Activated T-helper 1 cell treated with Interleukin-2 at 50 U/mL for 16 hours (primary cell): ENCODE measurements around the gene PCDHB6.
"Not testable (repeated sequence)": the region's sequence is repeated elsewhere in the genome, so short reads cannot be mapped to it uniquely, and the experiment has no call there.

Source experiments
- DNase-seq: peaks from one replicate; pipeline ENCODE4 v3.0.0-alpha.2; 2020; ENCODE audit warnings: low read depth

PCDHB6 gene

DNA sequence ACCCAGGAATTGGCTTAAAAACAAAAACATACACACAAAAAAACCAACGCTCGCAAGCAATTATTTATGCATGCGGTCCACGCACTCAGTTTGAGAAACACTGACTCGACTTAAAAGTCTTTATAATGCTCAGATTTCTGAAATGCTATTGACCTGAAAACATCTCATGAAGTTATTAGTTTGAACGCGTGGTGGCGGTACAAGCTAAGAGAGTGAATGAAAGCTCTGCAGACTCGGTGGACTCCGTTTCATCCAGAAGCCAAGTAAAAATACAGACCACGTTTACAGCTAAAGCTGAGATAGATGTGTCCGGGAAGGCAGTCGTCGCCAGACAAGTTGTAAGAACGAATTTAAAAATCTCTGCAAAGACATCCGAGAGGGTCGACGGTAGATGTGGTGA lies at the start of gene PCDHB6:
Gene PCDHB6, plus strand, starts transcription at position 246 of the 400 bp plus-strand sequence. CDS start 201 bp downstream, outside the sequence.
- DNase-seq, result no peak

DNA sequence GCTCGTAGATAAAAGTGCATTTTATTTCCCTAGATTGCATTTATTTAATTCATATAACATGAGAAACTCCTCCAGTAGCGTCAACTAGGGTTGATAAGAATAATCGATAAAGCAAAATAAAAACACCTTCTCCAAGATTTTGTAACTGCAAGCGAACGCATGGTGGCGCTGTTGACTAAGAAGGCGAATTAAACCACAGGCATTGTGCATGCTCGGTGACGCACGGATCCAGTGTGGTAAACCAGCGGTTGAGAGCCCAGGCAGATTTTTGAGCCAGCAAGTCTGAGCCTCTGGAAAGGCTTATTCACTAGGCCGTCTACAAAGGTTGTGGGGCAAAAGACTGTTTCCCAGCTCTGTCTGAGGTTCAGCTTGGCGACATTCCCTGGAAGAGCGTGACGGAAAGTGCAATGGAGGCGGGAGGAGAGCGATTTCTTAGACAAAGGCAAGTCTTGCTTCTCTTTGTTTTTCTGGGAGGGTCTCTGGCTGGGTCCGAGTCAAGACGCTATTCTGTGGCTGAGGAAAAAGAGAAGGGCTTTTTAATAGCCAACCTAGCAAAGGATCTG lies 49.5 kb upstream of the PCDHB6 start, which contains the start of gene PCDHB3:
Gene PCDHB3, plus strand, starts transcription at position 231 of the 563 bp plus-strand sequence. Its CDS starts 177 bp downstream, at position 408.
- DNase-seq, result no peak

DNA sequence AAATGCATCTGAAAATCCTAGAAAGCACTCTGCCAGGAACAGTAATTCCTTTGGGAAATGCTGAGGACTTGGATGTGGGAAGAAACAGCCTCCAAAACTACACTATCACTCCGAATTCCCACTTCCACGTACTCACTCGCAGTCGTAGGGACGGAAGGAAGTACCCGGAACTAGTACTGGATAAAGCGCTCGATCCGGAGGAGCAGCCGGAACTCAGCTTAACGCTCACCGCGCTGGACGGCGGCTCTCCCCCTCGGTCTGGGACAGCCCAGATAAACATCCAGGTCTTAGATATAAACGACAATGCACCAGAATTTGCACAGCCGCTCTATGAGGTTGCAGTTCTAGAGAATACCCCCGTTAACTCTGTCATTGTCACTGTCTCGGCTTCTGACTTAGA lies 48.8 kb upstream of the PCDHB6 start:
- DNase-seq, result no peak

DNA sequence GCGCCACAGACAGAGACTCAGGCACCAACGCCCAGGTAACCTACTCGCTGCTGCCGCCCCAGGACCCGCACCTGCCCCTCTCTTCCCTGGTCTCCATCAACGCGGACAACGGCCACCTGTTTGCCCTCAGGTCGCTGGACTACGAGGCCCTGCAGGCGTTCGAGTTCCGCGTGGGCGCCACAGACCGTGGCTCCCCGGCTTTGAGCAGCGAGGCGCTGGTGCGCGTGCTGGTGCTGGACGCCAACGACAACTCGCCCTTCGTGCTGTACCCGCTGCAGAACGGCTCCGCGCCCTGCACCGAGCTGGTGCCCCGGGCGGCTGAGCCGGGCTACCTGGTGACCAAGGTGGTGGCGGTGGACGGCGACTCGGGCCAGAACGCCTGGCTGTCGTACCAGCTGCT lies 47.8 kb upstream of the PCDHB6 start:
- not testable (repeated sequence) for DNase-seq

DNA sequence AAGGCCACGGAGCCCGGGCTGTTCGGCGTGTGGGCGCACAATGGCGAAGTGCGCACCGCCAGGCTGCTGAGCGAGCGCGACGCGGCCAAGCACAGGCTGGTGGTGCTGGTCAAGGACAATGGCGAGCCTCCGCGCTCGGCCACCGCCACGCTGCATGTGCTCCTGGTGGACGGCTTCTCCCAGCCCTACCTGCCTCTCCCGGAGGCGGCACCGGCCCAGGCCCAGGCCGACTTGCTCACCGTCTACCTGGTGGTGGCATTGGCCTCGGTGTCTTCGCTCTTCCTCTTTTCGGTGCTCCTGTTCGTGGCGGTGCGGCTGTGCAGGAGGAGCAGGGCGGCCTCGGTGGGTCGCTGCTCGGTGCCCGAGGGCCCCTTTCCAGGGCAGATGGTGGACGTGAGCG lies 47.4 kb upstream of the PCDHB6 start:
- DNase-seq, result not testable (repeated sequence)

DNA sequence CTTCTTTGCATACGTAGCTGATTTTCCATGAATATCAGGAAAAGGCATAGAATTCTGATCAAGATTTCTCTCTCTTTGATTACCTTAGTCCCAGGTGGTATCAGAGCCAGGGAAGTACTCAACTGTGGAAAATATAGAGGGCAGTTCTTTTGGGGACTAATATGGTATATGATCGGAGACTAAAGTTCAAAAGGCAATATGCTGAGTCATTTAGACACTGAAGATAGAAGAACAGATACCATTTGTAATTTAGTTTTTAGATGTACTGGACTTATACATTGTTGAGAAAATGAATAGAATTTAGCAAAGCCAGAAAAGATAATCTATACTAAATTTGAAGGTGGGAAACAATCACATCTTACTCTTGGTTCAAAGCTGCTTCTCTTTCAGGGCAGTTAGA lies 44.5 kb upstream of the PCDHB6 start:
- DNase-seq, result no peak

DNA sequence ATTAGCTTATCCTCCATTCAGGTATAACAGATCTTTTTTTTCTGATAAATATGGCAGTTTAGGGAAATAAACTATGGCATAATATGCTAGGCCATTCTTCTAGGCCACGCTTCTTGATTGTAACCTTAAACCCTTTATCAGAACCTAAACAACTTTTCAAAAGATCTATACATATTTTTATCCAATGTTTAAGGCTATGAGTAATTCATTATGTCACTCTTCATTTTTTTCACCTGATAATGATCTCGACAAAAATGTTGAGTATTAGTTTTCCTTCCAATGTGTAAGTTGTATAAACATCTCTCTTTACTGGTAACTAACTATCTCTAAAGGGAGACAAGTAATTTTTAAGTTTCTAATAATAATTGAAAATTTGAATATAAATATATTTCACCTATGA lies 30.6 kb upstream of the PCDHB6 start:
- no peak for DNase-seq

DNA sequence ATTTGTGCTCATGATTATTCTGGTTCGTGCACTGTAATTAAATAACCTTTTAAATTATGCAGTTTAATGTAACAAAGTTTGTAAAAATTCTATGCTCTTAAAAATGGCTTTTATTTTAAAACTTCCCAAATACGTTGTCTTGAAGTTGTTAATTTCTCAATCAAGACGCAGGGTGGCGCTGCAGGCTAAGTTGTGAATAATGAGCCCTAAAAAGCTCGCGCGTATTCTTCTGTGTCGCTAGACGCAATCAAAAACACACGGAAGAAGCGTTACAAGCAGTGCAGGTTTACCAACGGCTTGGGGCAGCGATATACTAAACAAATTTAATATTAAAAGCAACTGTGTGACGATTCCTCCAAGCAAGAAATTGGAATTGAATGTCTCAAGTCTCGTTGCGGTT lies 28.3 kb upstream of the PCDHB6 start, which contains the start of gene PCDHB4:
Gene PCDHB4, plus strand, starts transcription at position 256 of the 400 bp plus-strand sequence. CDS start 181 bp downstream, outside the sequence.
- DNase-seq, result no peak

DNA sequence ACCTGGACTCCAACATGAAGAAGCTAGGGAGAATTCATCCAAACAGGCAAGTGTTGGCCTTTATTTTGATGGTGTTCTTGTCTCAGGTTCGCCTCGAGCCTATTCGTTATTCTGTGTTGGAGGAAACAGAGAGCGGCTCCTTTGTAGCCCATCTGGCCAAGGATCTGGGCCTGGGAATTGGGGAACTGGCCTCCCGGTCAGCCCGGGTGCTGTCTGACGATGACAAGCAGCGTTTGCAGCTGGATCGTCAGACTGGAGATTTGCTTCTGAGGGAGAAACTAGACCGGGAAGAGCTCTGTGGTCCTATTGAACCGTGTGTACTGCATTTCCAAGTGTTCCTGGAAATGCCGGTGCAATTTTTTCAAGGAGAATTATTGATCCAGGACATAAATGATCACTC lies 27.9 kb upstream of the PCDHB6 start:
- no peak for DNase-seq

DNA sequence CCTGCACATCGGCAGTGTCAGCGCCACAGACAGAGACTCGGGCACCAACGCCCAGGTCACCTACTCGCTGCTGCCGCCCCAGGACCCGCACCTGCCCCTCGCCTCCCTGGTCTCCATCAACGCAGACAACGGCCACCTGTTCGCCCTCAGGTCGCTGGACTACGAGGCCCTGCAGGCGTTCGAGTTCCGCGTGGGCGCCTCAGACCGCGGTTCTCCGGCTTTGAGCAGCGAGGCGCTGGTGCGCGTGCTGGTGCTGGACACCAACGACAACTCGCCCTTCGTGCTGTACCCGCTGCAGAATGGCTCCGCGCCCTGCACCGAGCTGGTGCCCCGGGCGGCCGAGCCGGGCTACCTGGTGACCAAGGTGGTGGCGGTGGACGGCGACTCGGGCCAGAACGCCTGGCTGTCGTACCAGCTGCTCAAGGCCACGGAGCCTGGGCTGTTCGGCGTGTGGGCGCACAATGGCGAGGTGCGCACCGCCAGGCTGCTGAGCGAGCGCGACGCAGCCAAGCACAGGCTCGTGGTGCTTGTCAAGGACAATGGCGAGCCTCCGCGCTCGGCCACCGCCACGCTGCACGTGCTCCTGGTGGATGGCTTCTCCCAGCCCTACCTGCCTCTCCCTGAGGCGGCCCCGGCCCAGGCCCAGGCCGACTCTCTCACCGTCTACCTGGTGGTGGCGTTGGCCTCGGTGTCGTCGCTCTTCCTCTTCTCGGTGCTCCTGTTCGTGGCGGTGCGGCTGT lies 26.3 kb upstream of the PCDHB6 start:
- not testable (repeated sequence) for DNase-seq

DNA sequence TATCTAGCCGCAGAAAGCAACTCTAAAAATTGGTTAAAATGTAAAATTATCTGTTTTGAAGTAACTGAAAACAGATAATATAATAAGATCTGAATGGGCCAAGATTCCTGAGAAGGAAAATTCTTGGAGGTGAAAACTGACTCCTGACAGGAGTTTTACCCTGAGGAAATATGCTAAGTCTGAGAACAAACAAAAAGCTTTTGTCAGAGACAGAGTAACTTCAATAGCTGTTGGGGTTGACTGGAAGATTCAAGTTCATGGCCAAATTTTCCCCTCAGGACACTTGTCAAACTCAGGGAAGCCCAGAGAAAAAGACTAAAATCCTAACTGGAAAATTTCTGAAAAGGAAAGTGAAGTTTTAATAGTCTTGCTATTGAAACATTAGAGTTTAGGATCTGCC lies 22.6 kb upstream of the PCDHB6 start:
- DNase-seq, result no peak

DNA sequence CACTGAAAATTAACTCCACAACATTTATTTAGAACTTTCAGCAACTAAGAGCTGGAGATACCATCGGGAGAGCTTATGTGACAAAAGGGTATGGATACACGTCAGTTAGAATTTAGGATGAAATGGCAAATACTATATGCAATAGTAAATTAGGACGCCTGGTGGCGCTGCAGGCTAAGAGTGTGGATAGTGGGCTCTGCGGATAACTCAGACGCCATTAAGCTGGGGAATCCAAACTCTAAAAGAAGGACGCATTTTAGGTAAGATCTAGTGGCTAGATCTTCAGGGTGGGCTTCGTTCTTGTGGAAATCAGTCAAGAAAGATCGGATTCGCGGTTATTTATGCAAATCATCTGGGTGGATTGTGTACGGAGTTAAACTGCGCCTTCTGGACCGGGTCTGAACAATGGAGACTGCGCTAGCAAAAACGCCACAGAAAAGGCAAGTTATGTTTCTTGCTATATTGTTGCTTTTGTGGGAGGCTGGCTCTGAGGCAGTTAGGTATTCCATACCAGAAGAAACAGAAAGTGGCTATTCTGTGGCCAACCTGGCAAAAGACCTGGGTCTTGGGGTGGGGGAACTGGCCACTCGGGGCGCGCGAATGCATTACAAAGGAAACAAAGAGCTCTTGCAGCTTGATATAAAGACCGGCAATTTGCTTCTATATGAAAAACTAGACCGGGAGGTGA lies 14.7 kb upstream of the PCDHB6 start, which contains the start of gene PCDHB5:
Gene PCDHB5, plus strand, starts transcription at position 177 of the 688 bp plus-strand sequence. Its CDS starts 229 bp downstream, at position 406.
- DNase-seq, result no peak

DNA sequence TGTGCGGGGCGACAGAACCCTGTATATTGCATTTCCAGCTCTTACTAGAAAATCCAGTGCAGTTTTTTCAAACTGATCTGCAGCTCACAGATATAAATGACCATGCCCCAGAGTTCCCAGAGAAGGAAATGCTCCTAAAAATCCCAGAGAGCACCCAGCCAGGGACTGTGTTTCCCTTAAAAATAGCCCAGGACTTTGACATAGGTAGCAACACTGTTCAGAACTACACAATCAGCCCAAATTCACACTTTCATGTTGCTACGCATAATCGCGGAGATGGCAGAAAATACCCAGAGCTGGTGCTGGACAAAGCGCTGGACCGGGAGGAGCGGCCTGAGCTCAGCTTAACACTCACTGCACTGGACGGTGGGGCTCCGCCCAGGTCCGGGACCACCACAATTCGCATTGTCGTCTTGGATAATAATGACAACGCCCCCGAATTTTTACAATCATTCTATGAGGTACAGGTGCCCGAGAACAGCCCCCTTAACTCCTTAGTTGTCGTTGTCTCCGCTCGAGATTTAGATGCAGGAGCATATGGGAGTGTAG lies 14.1 kb upstream of the PCDHB6 start:
- DNase-seq, result no peak

DNA sequence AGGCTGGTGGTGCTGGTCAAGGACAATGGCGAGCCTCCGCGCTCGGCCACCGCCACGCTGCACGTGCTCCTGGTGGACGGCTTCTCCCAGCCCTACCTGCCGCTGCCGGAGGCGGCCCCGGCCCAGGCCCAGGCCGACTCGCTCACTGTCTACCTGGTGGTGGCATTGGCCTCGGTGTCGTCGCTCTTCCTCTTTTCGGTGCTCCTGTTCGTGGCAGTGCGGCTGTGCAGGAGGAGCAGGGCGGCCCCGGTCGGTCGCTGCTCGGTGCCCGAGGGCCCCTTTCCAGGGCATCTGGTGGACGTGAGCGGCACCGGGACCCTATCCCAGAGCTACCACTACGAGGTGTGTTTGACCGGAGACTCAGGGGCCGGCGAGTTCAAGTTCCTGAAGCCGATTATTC lies 12.5 kb upstream of the PCDHB6 start:
- DNase-seq, result not testable (repeated sequence)

DNA sequence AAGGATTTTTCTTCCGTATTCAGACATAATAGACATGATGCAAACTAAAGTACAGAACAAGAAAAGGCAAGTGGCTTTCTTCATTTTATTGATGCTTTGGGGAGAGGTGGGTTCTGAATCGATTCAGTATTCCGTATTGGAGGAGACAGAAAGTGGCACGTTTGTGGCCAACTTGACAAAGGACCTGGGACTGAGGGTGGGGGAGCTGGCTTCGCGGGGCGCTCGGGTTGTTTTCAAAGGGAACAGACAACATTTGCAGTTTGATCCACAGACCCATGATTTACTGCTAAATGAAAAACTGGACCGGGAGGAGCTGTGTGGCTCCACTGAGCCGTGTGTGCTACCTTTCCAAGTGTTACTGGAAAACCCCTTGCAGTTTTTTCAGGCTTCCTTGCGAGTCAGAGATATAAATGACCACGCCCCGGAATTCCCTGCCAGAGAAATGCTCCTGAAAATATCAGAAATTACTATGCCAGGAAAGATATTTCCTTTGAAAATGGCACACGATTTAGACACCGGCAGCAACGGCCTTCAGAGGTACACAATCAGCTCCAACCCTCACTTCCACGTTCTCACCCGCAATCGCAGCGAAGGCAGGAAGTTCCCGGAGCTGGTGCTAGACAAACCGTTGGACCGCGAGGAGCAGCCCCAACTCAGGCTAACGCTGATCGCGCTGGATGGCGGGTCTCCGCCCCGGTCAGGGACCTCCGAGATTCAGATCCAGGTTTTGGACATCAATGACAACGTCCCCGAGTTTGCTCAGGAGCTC lies 551 bp downstream of the PCDHB6 start:
- no peak for DNase-seq

DNA sequence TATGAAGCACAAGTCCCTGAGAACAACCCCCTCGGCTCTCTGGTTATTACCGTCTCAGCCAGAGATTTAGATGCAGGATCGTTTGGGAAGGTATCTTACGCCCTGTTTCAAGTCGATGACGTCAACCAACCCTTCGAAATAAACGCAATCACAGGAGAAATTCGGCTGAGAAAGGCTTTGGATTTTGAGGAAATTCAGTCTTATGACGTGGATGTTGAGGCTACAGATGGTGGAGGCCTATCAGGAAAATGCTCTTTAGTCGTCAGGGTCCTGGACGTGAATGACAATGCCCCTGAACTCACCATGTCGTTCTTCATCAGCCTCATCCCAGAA lies 1.1 kb downstream of the PCDHB6 start:
- no peak for DNase-seq

DNA sequence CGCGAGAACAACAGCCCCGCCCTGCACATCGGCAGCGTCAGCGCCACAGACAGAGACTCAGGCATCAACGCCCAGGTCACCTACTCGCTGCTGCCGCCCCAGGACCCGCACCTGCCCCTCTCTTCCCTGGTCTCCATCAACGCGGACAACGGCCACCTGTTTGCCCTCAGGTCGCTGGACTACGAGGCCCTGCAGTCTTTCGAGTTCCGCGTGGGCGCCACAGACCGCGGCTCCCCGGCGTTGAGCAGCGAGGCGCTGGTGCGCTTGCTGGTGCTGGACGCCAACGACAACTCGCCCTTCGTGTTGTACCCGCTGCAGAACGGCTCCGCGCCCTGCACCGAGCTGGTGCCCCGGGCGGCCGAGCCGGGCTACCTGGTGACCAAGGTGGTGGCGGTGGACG lies 1.8 kb downstream of the PCDHB6 start:
- DNase-seq, result not testable (repeated sequence)

DNA sequence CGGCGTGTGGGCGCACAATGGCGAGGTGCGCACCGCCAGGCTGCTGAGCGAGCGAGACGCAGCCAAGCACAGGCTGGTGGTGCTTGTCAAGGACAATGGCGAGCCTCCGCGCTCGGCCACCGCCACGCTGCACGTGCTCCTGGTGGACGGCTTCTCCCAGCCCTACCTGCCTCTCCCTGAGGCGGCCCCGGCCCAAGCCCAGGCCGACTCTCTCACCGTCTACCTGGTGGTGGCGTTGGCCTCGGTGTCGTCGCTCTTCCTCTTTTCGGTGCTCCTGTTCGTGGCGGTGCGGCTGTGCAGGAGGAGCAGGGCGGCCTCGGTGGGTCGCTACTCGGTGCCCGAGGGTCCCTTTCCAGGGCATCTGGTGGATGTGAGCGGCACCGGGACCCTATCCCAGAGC lies 2.2 kb downstream of the PCDHB6 start:
- not testable (repeated sequence) for DNase-seq

DNA sequence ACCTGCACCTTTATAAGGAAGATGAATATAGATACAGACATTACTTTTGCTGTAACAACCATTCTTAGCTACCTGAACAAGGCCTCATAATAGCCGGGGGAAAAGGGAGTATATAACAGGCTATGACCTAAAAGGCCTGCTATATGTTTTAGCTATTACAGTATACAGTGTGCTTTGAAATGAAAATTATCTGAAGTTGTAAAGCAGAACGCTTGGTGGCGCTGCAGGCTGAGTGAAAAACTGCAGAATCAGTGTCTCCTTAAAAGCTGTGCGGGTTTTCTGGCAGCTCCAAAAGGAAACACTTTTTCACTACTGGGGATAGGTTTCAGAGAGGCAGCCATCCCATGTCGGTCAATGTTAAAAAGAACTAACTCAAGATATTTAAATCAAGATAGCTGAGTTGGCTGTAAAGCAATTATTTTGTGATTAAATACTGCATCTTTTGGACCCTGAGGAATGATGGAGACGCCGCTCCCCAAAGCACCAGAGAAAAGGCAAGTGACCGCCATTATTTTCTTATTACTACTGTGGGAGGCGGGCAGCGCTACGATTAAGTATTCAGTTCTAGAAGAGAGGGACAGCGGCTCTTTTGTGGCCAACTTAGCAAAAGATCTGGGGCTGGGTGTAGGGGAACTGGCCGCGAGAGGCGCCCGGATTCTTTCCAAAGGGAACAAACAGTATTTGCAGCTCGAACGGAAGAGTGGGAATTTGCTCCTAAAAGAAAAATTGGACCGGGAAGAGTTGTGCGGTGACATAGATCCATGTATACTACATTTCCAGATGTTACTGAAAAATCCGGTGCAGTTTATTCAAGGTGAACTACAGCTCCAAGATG lies 5.9 kb downstream of the PCDHB6 start:
- DNase-seq, result no peak

DNA sequence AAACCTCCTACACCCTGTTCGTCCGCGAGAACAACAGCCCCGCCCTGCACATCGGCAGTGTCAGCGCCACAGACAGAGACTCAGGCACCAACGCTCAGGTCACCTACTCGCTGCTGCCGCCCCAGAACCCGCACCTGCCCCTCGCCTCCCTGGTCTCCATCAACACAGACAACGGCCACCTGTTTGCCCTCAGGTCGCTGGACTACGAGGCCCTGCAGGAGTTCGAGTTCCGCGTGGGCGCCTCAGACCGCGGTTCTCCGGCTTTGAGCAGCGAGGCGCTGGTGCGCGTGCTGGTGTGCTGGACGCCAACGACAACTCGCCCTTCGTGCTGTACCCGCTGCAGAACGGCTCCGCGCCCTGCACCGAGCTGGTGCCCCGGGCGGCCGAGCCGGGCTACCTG lies 7.5 kb downstream of the PCDHB6 start:
- DNase-seq, result not testable (repeated sequence)

DNA sequence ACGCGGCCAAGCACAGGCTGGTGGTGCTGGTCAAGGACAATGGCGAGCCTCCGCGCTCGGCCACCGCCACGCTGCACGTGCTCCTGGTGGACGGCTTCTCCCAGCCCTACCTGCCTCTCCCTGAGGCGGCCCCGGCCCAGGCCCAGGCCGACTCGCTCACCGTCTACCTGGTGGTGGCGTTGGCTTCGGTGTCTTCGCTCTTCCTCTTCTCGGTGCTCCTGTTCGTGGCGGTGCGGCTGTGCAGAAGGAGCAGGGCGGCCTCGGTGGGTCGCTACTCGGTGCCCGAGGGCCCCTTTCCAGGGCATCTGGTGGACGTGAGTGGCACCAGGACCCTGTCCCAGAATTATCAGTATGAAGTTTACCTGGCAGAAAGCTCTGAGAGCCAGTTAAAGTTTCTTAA lies 8.0 kb downstream of the PCDHB6 start:
- not testable (repeated sequence) for DNase-seq
